Measurements from ENCODE around the gene RB1.
"Not testable (repeated sequence)": the region's sequence is repeated elsewhere in the genome, so short reads cannot be mapped to it uniquely, and the experiment has no call there.

RB1 gene

GRCh38 chr13:48411841-48412531 is 108.4 kb downstream of the RB1 start:
- no peak for DNase-seq

GRCh38 chr13:48412881-48413351 is 109.4 kb downstream of the RB1 start, which contains the start of gene LPAR6:
LPAR6 (minus strand) TSS chr13:48413113; CDS start chr13:48412423, 690 bp downstream.
- no peak for DNase-seq

- DNase-seq, result no peak
Measured at GRCh38 chr13:48414501-48414900, 111.0 kb downstream of the RB1 start.

GRCh38 chr13:48415516-48415915 is 112.0 kb downstream of the RB1 start:
- DNase-seq, result no peak

- not testable (repeated sequence) for DNase-seq
Measured at GRCh38 chr13:48422003-48422402, 118.5 kb downstream of the RB1 start.

GRCh38 chr13:48424212-48424611 is 120.7 kb downstream of the RB1 start:
- DNase-seq, result no peak

- no peak for DNase-seq
Measured at GRCh38 chr13:48426052-48426451, 122.5 kb downstream of the RB1 start.

GRCh38 chr13:48426755-48427298 is 123.3 kb downstream of the RB1 start:
- DNase-seq, result not testable (repeated sequence)

- DNase-seq, result no peak
Measured at GRCh38 chr13:48429036-48429435, 125.5 kb downstream of the RB1 start.

- DNase-seq, result no peak
Measured at GRCh38 chr13:48429886-48430285, 126.3 kb downstream of the RB1 start.

GRCh38 chr13:48431431-48431830 is 127.9 kb downstream of the RB1 start:
- DNase-seq, result no peak

- no peak for DNase-seq
Measured at GRCh38 chr13:48431987-48432615, 128.6 kb downstream of the RB1 start.

GRCh38 chr13:48434200-48434599 is 130.6 kb downstream of the RB1 start:
- DNase-seq, result no peak

GRCh38 chr13:48436661-48437288 is 133.2 kb downstream of the RB1 start:
- no peak for DNase-seq

- DNase-seq, result no peak
Measured at GRCh38 chr13:48437371-48437770, 133.8 kb downstream of the RB1 start.

- DNase-seq, result no peak
Measured at GRCh38 chr13:48443442-48444208, 140.1 kb downstream of the RB1 start.

GRCh38 chr13:48446464-48446863 is 142.9 kb downstream of the RB1 start:
- no peak for DNase-seq

- no peak for DNase-seq
Measured at GRCh38 chr13:48448285-48448958, 144.9 kb downstream of the RB1 start.

- DNase-seq, result no peak
Measured at GRCh38 chr13:48448959-48449614, 145.5 kb downstream of the RB1 start.

GRCh38 chr13:48449656-48450055 is 146.1 kb downstream of the RB1 start:
- DNase-seq, result no peak

- not testable (repeated sequence) for DNase-seq
Measured at GRCh38 chr13:48451196-48451595, 147.6 kb downstream of the RB1 start.

- DNase-seq, result no peak
Measured at GRCh38 chr13:48456546-48456945, 153.0 kb downstream of the RB1 start.

Measured in 8988T (cell line).